Lower leg skin (tissue), 4 donors: ENCODE data around the gene NLE1. TPM values are rescaled to one million over a fixed set of nuclear protein-coding genes. Genes with fewer than 3 reads are reported as not detected.
"Not testable (repeated sequence)": the region's sequence is repeated elsewhere in the genome, so short reads cannot be mapped to it uniquely, and the experiment has no call there.

Experiments
- DNase-seq, 2 donors: peaks; one replicate each; pipeline ENCODE4 v3.0.0-alpha.2; 2019; ENCODE audit warnings: low spot score in 2 of 2
- H3K4me3 ChIP-seq: fragments of 200-600 bp; sonication (generic); 2 replicates; pipeline ENCODE4 v1.5.1; 2017; ENCODE audit warnings: mild to moderate bottlenecking, low read depth; ENCODE audit not compliant: poor library complexity, severe bottlenecking
- POLR2A ChIP-seq, 2 donors: fragments of 450-650 bp; IDR thresholded peaks; one replicate each; pipeline ENCODE4 v1.6.1; 2016 to 2017; ENCODE audit warnings: antibody characterized with exemption in 2 of 2, mild to moderate bottlenecking in 1 of 2, moderate library complexity in 1 of 2
- WGBS, 2 donors: methylation state at CpG; one replicate each; pipeline ENCODE4 v1.1.5; 2018; 5-methylcytosine and 5-hydroxymethylcytosine counted together
- intact Hi-C: fragments of 100-400 bp; cut with DNase I; formaldehyde crosslinking; loops from one replicate; pipeline ENCODE4 v1.15.0; 2023; ENCODE audit warnings: low total_unique reads
- total RNA-seq, 4 donors: library from RNA; depleted of rRNA; stranded (reverse); fragments of >200 nt; gene quantifications; one replicate each; pipeline ENCODE4 v1.1.0, GENCODE V29; 2016
- TF ChIP-seq, protein P1 (sequence below), 3 donors: fragments of 450-650 bp; IDR thresholded peaks; one replicate each; pipeline ENCODE4 v1.5.1; 2016; ENCODE audit warnings: antibody characterized with exemption in 3 of 3, mild to moderate bottlenecking in 3 of 3, moderate library complexity in 2 of 3

The NLE1 gene
- total RNA-seq, 4 donors from 2014 or later, result 12.7 to 23.0 (median 13.2) TPM

DNA sequence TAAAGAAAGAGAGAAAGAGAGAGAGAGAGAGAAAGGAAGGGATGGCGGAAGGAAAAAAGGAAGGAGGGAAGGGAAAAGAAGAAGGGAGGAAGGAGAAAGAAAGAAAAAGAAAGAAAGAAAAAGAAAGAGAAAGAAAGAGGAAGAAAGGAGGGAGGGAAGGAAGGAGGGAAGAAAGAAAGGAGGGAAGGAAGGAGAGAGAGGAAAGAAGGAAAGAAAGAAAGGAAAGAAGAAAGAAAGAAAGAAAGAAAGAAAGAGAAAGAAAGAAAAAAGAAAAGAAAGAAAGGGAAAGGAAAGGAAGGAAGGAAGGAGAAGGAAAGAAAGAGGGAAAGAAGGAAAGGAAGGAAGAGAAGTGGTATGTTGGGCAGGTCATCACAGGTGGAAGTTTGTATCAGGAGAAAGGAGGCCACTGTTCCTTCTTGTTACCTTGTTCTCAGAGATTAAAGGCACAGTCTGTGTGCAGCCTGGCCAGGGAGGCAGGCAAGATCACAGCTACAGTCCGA, 32.8 kb upstream of the NLE1 start:
- no peak for DNase-seq
- TF ChIP-seq, protein P1, sequence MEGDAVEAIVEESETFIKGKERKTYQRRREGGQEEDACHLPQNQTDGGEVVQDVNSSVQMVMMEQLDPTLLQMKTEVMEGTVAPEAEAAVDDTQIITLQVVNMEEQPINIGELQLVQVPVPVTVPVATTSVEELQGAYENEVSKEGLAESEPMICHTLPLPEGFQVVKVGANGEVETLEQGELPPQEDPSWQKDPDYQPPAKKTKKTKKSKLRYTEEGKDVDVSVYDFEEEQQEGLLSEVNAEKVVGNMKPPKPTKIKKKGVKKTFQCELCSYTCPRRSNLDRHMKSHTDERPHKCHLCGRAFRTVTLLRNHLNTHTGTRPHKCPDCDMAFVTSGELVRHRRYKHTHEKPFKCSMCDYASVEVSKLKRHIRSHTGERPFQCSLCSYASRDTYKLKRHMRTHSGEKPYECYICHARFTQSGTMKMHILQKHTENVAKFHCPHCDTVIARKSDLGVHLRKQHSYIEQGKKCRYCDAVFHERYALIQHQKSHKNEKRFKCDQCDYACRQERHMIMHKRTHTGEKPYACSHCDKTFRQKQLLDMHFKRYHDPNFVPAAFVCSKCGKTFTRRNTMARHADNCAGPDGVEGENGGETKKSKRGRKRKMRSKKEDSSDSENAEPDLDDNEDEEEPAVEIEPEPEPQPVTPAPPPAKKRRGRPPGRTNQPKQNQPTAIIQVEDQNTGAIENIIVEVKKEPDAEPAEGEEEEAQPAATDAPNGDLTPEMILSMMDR (IDR thresholded peaks at IDR 0.05), result no peak
- no peak for TF ChIP-seq POLR2A (IDR thresholded peaks at IDR 0.05)
- no peak overlapping the region for H3K4me3 ChIP-seq
- intact Hi-C loops, result loop anchor here (10.0 kb wide), 2 partner anchors 140 to 360 kb away; partner anchors contain the start of gene SLFN12L
- WGBS, 2 donors, result 78 to 89% methylated on average over 2 of the region's 2 CpGs

DNA sequence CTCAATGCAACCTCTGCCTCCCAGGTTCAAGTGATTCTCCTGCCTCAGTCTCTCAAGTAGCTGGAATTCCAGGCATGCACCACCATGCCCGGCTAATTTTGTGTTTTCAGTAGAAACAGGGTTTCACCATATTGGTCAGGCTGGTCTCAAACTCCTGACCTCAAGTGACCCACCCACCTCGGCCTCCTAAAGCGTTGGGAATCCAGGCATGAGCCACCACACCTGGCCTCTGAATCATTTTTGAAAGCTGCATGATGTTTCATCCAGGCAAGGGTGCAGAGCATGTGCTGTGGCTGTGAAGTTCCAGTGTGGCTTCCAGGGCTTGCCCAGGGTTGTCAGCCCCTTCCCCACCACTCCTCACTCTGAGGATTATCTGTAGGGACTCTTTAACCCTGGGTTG, 30.2 kb upstream of the NLE1 start:
- H3K4me3 ChIP-seq, result not testable (repeated sequence)
- 80 to 87% methylated on average over 3 of the region's 3 CpGs for WGBS, 2 donors
- intact Hi-C loops, result loop anchor here (10.0 kb wide), 2 partner anchors 142 to 362 kb away; partner anchors contain the start of gene SLFN12L
- DNase-seq, result peak in 1 of 2 donors; percentile 56

DNA sequence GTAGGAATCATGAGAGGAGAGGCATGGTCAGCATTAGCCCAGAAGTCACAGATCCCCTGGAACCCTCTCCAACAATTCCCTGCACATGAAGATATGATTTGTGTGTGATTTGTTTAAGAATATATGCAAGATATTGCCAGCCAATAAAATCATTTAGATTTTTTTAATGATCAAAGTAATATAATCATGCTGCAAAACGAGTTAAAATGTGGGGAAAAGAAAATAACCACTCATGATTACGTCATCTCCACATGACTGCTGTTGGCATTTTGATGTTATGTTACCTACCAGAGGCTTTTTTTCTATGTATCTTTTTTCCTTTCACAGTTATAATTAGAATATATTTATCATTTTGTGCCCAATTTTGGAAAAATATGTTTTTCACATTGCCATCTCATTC, 29.7 kb upstream of the NLE1 start:
- TF ChIP-seq POLR2A (IDR thresholded peaks at IDR 0.05), result no peak
- TF ChIP-seq, protein P1 (IDR thresholded peaks at IDR 0.05), result no peak
- no peak for DNase-seq
- intact Hi-C loops, result loop anchor here (10.0 kb wide), 2 partner anchors 143 to 363 kb away; partner anchors contain the start of gene SLFN12L
- WGBS, 2 donors, result 18 to 24% methylated on average over 2 of the region's 2 CpGs
- no peak overlapping the region for H3K4me3 ChIP-seq

DNA sequence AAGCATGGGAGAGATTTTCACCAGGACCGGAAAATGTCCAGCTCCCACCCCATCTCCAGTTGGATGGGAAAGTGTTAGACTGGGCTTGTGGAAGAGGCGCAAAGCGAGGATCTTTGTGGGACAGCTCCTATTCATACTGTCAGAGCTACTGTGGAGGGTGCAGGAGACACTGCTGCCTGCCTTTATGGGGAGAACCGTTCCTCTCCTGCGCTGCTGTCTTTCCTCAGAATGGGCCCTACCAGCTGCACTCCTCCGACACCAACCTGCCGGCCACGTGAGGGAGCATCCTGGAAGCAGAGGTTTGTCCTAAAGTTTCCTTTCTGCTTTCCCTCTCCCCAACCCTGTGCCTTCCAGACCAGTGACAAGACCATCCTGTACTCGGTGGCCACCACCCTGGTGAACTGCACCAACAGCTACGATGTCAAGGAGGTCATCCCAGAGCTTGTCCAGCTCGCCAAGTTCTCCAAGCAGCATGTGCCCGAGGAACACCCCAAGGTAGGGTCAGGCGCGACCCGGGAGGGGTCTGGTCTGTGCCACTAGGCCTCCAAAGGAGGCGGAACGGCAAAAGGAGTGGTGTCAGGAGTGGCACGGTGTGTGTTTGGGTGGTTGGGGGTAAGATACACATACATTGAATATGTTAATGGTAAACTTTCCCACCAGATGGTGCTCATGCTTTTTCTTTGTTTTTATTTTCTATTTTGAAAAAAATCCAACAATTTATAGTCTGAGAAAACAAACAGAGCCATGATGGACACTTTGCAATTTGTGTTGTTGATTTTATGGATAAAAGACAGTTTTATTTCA, 29.1 kb upstream of the NLE1 start:
- WGBS, 2 donors, result 78 to 79% methylated on average over 18 of the region's 18 CpGs
- TF ChIP-seq, protein P1 (IDR thresholded peaks at IDR 0.05), result no peak
- TF ChIP-seq POLR2A (IDR thresholded peaks at IDR 0.05), result no peak
- DNase-seq, result peak in 1 of 2 donors; percentile 83
- no peak overlapping the region for H3K4me3 ChIP-seq
- intact Hi-C loops, result loop anchor here (10.0 kb wide), 2 partner anchors 144 to 364 kb away; partner anchors contain the start of gene SLFN12L

DNA sequence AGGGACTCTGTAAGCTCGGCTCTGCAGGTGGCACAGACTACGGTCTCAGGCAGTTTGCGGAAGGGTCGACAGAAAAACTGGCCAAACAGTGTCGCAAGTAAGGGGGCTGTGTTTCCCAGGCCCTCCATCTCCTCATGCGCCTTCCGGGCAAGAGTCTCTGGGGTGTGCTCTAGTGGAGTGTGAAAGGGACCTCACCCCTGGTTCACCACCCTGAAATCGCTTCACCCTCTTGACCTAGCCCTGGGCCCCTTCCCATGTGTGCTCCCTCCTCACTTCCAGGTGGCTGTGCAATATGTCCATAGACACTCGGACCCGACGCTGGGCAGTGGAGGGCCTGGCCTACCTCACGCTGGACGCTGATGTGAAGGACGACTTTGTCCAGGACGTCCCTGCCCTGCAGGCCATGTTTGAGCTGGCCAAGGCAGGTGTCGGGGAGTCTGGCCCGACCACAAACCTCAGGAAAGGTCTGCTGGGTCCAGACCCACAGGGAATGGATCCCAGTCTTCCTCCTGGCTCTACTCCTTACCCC, 27.8 kb upstream of the NLE1 start:
- peak in 1 of 2 donors; percentile 76 for DNase-seq
- TF ChIP-seq, protein P1 (IDR thresholded peaks at IDR 0.05), result no peak
- no peak for TF ChIP-seq POLR2A (IDR thresholded peaks at IDR 0.05)
- no peak overlapping the region for H3K4me3 ChIP-seq
- intact Hi-C loops, result loop anchor here (10.0 kb wide), 2 partner anchors 145 to 365 kb away; partner anchors contain the start of gene SLFN12L
- 87 to 92% methylated on average over 17 of the region's 17 CpGs for WGBS, 2 donors

DNA sequence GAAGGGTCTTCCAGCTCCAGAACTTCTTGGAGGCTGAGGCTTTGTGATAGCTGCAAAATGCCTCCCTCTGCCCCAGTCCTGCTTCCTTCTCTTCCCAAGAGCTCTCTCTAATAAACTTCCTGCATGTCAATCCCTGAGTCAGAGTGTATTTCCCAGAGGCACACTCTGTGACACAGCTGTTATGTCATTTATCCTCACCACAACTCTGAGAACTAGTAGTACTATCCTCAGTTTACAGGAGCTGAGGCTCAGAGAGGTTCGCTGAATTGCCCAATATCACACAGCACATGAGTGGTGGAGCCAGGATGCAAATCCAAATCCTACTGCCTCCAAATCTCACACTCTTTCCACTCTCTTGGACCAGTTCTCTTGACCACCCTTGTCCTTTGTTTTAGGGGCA, 25.6 kb upstream of the NLE1 start:
- TF ChIP-seq POLR2A (IDR thresholded peaks at IDR 0.05), result no peak
- TF ChIP-seq, protein P1 (IDR thresholded peaks at IDR 0.05), result no peak
- 78 to 92% methylated on average over 1 of the region's 1 CpG for WGBS, 2 donors
- intact Hi-C loops, result no loop called here
- H3K4me3 ChIP-seq, result no peak overlapping the region
- no peak for DNase-seq
